Activated naive CD8-positive, alpha-beta T cell (primary cell): Measurements from ENCODE around the gene GRK4.
"Not testable (repeated sequence)": the region's sequence is repeated elsewhere in the genome, so short reads cannot be mapped to it uniquely, and the experiment has no call there.

Experiments
- H3K27ac Mint-ChIP-seq: one replicate; pipeline ENCODE4 v1.8.0; 2021; ENCODE audit warnings: mixed read lengths
- H3K27me3 Mint-ChIP-seq: one replicate; pipeline ENCODE4 v1.8.0; 2021; ENCODE audit warnings: mixed read lengths
- H3K36me3 Mint-ChIP-seq: one replicate; pipeline ENCODE4 v1.8.0; 2021; ENCODE audit warnings: mixed read lengths
- H3K4me1 Mint-ChIP-seq: one replicate; pipeline ENCODE4 v1.8.0; 2021; ENCODE audit warnings: low read depth, mixed read lengths
- H3K4me3 Mint-ChIP-seq: one replicate; pipeline ENCODE4 v1.8.0; 2021; ENCODE audit warnings: mild to moderate bottlenecking, mixed read lengths
- H3K9me3 Mint-ChIP-seq: one replicate; pipeline ENCODE4 v1.8.0; 2021; ENCODE audit warnings: low read depth, mixed read lengths

Gene GRK4

DNA sequence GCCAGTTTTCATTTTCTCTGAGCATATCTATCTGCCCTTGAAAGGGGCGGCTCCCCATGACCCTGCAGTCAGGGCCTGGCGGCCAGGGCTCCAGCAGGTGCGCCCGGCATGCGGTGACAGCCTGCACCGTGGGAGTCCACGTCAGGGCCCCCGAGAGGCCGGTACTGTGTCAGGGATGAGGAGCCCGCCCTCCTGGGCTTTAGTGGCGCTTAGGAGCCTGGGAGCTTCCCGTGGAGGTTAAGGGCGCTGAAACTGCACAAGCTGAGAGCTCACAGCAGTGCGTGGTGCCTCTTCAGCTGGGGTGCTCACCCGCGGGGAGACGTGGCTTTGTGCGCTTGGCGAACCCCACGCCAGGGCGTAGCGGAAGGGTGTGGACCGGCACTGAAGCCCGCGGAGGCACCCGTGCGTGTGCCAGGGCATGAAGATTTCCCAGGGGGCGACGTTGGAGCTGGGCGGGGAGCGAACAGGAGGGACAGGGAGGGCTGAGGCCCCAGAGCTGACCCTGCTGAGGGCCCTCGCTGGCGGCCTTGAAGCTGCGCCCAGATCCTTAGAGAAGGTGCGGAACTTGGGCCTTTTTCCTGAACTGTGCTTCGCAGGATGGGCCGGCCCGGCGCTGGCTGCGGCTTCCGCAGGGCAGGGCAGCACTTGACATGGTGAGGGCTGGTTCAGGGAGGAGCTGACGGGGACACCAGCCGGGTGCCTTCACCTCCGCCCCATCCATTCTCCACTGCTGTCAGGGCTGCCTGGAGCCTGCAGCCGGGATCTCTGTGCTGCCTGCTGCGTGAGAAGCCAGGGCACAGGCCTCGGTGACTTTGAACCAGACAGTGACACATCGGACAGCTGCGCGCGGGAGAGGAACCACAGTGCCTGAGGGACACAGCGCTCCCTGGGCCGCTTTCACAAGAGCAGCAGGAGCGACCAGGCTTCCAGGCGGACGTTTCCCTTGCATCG is 78.1 kb downstream of the GRK4 start:
- Mint-ChIP-seq H3K9me3 (peaks cover 5% of the 10 kb centered on the region), H3K27ac (peak overlapping the region; percentile 66), H3K4me1 (peaks cover 46% of the 10 kb centered on the region), H3K4me3 (peak overlapping the region; percentile 85), H3K27me3 (peaks cover 2% of the 10 kb centered on the region), H3K36me3 (peaks cover 2% of the 10 kb centered on the region)

DNA sequence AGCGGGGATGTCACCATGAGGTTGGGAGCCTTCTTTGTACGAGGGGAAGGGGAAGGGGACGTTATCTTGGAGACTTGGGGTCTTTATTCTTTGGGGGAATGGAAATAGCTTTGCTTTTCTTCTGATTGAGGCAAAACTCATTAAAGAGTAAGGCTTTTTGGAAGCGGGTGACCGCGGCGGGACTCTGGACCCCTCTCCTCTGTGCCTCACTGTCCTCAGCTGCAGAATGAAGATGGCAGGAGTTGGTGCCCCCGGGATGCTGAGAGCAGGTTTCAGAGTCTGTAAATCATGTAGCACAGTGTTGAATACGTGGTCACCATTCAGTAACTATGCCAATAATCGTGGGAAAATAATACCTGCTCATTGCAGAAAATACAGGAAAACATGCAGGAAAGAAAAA is 78.9 kb downstream of the GRK4 start:
- peaks cover 2% of the 10 kb centered on the region for H3K36me3 Mint-ChIP-seq
- peaks cover 2% of the 10 kb centered on the region for H3K27me3 Mint-ChIP-seq
- peaks cover 43% of the 10 kb centered on the region for H3K4me1 Mint-ChIP-seq
- H3K4me3 Mint-ChIP-seq, result peak overlapping the region; percentile 85
- peak overlapping the region; percentile 66 for H3K27ac Mint-ChIP-seq
- peaks cover 5% of the 10 kb centered on the region for H3K9me3 Mint-ChIP-seq

GRCh38 chr4:3043282-3044020 is 80.1 kb downstream of the GRK4 start:
- Mint-ChIP-seq H3K9me3 (peaks cover 5% of the 10 kb centered on the region), H3K36me3 (peaks cover 2% of the 10 kb centered on the region), H3K27ac (no peak overlapping the region), H3K4me1 (peaks cover 44% of the 10 kb centered on the region), H3K27me3 (no peaks in the 10 kb centered on the region), H3K4me3 (no peak overlapping the region)

DNA sequence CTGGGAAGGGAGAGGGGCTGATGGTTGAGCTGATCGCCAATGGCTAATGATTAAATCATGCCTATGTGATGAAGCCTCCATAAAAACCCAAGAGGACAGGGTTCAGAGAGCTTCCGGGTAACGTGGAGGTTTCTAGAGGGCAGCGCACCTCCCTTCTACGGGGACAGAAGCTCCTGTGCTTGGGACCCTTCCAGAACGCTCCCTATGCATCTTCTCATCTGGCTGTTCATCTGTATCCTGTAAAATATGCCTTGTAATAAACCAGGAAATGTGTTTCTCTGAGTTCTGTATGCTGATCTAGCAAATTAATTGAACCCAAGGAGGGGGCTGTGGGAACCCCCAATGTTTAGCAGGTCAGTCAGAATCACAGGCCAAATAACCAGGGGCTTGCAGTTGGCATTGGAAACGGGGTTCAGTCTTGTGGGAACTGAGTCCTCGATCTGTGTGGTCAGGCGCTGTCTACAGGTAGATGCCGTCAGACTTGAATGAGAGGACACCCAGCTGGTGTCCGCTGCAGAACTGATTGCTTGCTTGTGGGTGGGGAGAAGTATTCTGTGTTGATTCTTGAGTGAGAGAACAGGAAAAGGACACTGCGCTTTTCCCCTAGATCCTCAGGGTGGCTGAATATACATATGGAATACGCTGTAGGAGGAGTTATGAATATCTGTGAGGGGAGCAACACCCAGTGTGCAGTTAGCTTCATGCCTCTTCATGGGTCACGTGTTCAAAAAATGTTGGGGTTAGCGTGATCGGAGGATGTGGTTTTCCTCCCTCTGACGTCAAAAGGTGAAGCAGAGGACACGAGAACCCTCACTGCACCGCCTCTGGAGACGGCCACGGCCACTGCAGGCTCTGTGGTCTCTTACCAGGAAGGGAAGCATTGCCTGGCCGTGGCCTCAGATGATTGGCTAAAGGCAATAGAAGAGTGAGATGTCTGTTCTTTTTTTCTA is 81.8 kb downstream of the GRK4 start:
- peaks cover 5% of the 10 kb centered on the region for H3K9me3 Mint-ChIP-seq

GRCh38 chr4:3046162-3046561 is 82.8 kb downstream of the GRK4 start:
- no peaks in the 10 kb centered on the region for H3K27me3 Mint-ChIP-seq
- peaks cover 2% of the 10 kb centered on the region for H3K36me3 Mint-ChIP-seq

More for the DNA sequence above, 81.8 kb downstream of the GRK4 start:
- Mint-ChIP-seq H3K36me3 (peaks cover 2% of the 10 kb centered on the region), H3K27ac (peak overlapping the region; percentile 66), H3K4me1 (peaks cover 44% of the 10 kb centered on the region), H3K4me3 (peak overlapping the region; percentile 17), H3K27me3 (no peaks in the 10 kb centered on the region)

GRCh38 chr4:3046623-3047022 is 83.3 kb downstream of the GRK4 start:
- H3K4me3 Mint-ChIP-seq, result no peak overlapping the region
- peaks cover 5% of the 10 kb centered on the region for H3K9me3 Mint-ChIP-seq
- H3K4me1 Mint-ChIP-seq, result peaks cover 38% of the 10 kb centered on the region
- H3K27me3 Mint-ChIP-seq, result no peaks in the 10 kb centered on the region
- peaks cover 2% of the 10 kb centered on the region for H3K36me3 Mint-ChIP-seq
- no peak overlapping the region for H3K27ac Mint-ChIP-seq

More at GRCh38 chr4:3046162-3046561, 82.8 kb downstream of the GRK4 start:
- Mint-ChIP-seq H3K27ac (no peak overlapping the region), H3K4me1 (peaks cover 40% of the 10 kb centered on the region), H3K4me3 (no peak overlapping the region), H3K9me3 (peaks cover 5% of the 10 kb centered on the region)

DNA sequence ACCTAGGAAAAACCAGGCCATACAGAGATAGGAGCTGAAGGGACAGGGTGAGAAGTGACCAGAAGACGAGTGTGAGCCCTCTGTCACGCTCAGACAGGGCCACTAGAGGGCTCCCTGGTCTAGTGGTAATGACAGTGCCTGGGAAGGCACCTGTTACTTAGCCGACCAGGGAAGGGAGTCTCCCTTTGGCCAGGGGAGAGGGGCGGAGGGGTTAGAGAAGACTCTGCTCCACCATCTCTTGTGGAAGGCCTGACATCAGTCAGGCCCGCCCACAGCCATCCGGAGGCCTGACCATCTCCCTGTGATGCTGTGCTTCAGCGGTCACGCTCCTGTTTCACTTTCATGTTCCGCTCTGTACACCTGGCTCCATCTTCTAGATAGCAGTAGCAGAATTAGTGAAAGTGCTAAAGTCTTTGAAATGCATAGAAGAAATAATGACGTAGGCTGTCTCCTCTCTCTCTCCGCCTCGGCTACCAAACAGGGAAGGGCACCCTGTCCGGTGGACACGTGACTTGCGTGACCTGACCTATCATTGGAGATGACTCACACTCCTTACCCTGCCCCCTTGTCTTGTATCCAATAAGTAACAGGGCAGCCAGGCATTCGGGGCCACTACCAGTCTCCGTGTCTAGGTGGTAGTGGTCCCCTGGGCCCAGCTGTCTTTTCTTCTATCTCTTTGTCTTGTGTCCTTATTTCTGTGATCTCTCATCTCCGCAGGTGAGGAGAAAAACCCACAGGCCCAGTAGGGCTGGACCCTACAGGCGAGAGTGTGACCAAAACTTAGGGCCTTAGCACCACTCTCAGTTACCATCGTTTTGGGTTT is 84.3 kb downstream of the GRK4 start:
- H3K27ac Mint-ChIP-seq, result peak overlapping the region; percentile 48
- H3K4me1 Mint-ChIP-seq, result peaks cover 31% of the 10 kb centered on the region
- H3K9me3 Mint-ChIP-seq, result peaks cover 5% of the 10 kb centered on the region
- peaks cover 4% of the 10 kb centered on the region for H3K36me3 Mint-ChIP-seq
- peak overlapping the region; percentile 70 for H3K4me3 Mint-ChIP-seq
- H3K27me3 Mint-ChIP-seq, result no peaks in the 10 kb centered on the region

DNA sequence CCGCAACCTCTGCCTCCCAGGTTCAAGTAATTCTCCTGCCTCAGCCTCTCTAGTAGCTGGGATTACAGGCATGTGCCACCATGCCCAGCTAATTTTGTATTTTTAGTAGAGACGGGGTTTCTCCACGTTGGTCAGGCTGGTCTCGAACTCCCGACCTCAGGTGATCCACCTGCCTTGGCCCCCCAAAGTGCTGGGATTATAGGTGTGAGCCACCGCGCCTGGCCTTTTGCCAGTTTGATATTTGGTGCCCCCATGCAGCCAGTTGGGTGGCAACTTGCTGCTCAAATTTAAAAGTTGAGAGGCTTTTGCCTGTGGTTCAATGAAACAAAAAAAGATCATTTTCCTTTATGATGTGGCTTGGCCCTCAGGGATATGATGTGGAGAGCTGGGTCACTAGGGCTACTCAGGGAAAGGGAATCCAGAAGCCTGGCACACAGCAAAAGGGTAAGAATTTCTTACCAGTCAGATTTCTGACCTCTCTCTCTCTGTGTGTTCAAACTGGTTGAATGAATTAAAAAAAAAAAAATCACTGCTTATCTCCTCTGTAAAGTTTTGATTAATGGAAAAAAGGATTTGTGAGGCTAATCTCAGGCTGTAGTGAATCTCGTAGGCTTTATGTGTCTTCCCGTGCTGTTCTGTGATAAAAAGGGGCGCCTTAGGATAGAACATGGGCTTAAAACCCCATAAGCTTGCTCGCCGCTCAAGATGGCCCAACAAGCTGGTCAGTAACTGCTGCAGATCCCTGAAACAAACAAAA is 87.9 kb downstream of the GRK4 start:
- H3K27ac Mint-ChIP-seq, H3K4me3 Mint-ChIP-seq, H3K36me3 Mint-ChIP-seq, H3K27me3 Mint-ChIP-seq, H3K9me3 Mint-ChIP-seq: not testable (repeated sequence)
- peaks cover 12% of the 10 kb centered on the region for H3K4me1 Mint-ChIP-seq

DNA sequence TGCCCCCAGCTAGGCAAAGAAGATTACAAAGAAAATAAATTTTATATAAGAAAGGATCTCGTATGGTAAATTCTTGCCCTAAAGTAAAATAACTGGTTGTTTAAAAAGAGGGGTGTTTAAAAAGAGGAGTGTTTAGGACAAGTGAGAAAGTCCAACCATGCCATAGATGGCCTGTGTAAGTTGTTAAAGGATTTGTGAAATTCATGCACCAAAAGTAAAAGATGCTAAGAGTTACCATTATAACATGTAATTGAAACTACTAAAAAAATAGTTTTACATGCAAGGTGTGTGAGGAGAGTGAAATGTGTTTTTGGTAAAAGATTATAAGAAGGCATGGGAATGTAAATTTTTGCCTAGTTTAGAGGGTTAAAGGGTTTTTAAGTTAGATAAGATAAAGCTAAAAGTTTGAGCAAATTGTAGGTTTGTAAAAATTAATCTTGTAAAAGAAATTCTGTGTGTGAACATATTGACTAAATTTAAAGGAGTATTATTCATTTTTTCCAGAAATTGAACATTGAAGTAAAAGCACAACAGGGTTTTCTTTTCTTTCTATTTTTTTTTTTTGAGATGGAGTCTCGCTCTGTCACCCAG is 90.9 kb downstream of the GRK4 start:
- Mint-ChIP-seq H3K27ac (no peak overlapping the region), H3K27me3 (no peaks in the 10 kb centered on the region), H3K4me3 (no peak overlapping the region), H3K36me3 (peaks cover 2% of the 10 kb centered on the region), H3K4me1 (no peaks in the 10 kb centered on the region), H3K9me3 (peaks cover 8% of the 10 kb centered on the region)

- Mint-ChIP-seq H3K27me3 (peaks cover 4% of the 10 kb centered on the region), H3K9me3 (peaks cover 4% of the 10 kb centered on the region), H3K36me3 (peaks cover 2% of the 10 kb centered on the region), H3K27ac (no peak overlapping the region), H3K4me1 (no peaks in the 10 kb centered on the region), H3K4me3 (no peak overlapping the region)
Observed at GRCh38 chr4:3059943-3060342, 96.6 kb downstream of the GRK4 start.

DNA sequence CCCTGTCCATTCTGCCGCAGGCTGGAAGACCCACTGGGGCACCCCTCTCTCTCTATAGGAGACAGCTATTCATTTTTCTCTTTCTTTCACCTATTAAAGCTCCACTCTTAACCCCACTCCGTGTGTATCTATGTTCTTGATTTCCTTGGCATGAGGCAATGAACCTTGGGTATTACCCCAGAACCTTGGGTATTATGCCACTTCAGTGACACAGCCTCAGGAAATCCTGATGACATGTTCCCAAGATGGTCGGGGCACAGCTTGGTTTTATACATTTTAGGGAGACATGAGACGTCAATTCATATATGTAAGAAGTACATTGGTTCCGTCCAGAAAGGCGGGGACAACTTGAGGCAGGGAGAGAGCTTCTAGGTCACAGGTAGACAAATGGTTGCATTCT is 97.6 kb downstream of the GRK4 start:
- Mint-ChIP-seq H3K36me3 (peaks cover 6% of the 10 kb centered on the region), H3K4me1 (no peaks in the 10 kb centered on the region), H3K27ac (no peak overlapping the region), H3K9me3 (no peaks in the 10 kb centered on the region), H3K27me3 (peaks cover 4% of the 10 kb centered on the region), H3K4me3 (no peak overlapping the region)

- H3K4me1 Mint-ChIP-seq, result no peaks in the 10 kb centered on the region
- peaks cover 4% of the 10 kb centered on the region for H3K27me3 Mint-ChIP-seq
- no peak overlapping the region for H3K27ac Mint-ChIP-seq
- peaks cover 6% of the 10 kb centered on the region for H3K36me3 Mint-ChIP-seq
- no peak overlapping the region for H3K4me3 Mint-ChIP-seq
- H3K9me3 Mint-ChIP-seq, result no peaks in the 10 kb centered on the region
Observed at GRCh38 chr4:3062471-3062870, 99.1 kb downstream of the GRK4 start.

DNA sequence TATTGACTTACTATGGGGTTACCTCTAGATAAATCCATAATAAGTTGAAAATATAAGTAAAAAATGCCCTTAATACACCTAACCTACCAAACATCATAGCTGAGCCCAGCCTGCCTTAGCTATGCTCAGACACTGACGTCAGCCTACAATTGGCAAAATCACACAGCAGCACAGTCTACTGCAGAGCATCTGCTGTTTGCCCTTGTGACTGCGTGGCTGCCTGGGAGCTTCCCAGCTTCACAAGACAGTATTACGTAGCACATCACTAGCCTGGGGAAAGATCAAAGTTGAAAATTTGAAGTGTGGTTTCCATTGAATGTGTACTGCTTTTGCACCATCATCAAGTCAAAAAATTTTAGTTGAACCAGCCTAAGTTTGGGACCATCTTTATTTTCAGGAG is 102.2 kb downstream of the GRK4 start:
- Mint-ChIP-seq H3K36me3 (peaks cover 6% of the 10 kb centered on the region), H3K4me1 (no peaks in the 10 kb centered on the region), H3K9me3 (no peaks in the 10 kb centered on the region), H3K27me3 (peaks cover 4% of the 10 kb centered on the region), H3K27ac (no peak overlapping the region), H3K4me3 (no peak overlapping the region)
